Spleen (tissue), 11 donors: ENCODE results near the gene PFN1. TPM values are rescaled to one million over a fixed set of nuclear protein-coding genes. Genes with fewer than 3 reads are reported as not detected.
"Not testable (repeated sequence)": the region's sequence is repeated elsewhere in the genome, so short reads cannot be mapped to it uniquely, and the experiment has no call there.

ENCODE experiments used
- DNase-seq: peaks from one replicate; pipeline ENCODE4 v3.0.0-alpha.2; 2020
- H3K27ac ChIP-seq, 8 donors: fragments of 200-600 bp; sonication (generic) in 7 of 8; 1 replicate in 4 of 8; 2 replicates in 4 of 8; pipeline versions ENCODE4 v1.5.0 to v1.8.0; 2016 to 2021; ENCODE audit warnings: inconsistent platforms in 4 of 8, mild to moderate bottlenecking in 4 of 8, moderate library complexity in 1 of 8
- H3K27me3 ChIP-seq, 7 donors: fragments of 200-600 bp; sonication (generic) in 6 of 7; replicated peaks in 1 of 7; 1 replicate in 4 of 7; 2 replicates in 3 of 7; pipeline versions ENCODE4 v1.5.0 to v1.8.0; 2016 to 2021; ENCODE audit warnings: inconsistent platforms in 3 of 7, mild to moderate bottlenecking in 1 of 7
- H3K36me3 ChIP-seq, 6 donors: fragments of 200-600 bp; sonication (generic) in 5 of 6; 1 replicate in 4 of 6; 2 replicates in 2 of 6; pipeline versions ENCODE4 v1.5.0 to v1.8.0; 2016 to 2021; ENCODE audit warnings: inconsistent platforms in 2 of 6
- H3K4me1 ChIP-seq, 6 donors: fragments of 200-600 bp; sonication (generic) in 5 of 6; 1 replicate in 3 of 6; 2 replicates in 3 of 6; pipeline versions ENCODE4 v1.5.0 to v1.8.0; 2016 to 2021; ENCODE audit warnings: inconsistent platforms in 3 of 6
- H3K4me3 ChIP-seq, 8 donors: fragments of 200-600 bp; sonication (generic) in 7 of 8; 1 replicate in 4 of 8; 2 replicates in 4 of 8; pipeline versions ENCODE4 v1.5.0 to v1.8.0; 2016 to 2021; ENCODE audit warnings: inconsistent platforms in 4 of 8, mild to moderate bottlenecking in 4 of 8, moderate library complexity in 2 of 8
- H3K9me3 ChIP-seq, 8 donors: fragments of 200-600 bp; sonication (generic) in 7 of 8; 1 replicate in 4 of 8; 2 replicates in 4 of 8; pipeline versions ENCODE4 v1.5.0 to v1.8.0; 2016 to 2021; ENCODE audit warnings: inconsistent platforms in 4 of 8
- CTCF ChIP-seq, 11 experiments: fragments of 200-600 bp in 7 of 11; fragments of 450-650 bp in 4 of 11; sonication (generic) in 4 of 11; IDR thresholded peaks in 8 of 11; conservative IDR thresholded peaks in 3 of 11; 1 replicate in 7 of 11; 2 replicates in 4 of 11; pipeline versions ENCODE4 v1.4.0 to v1.8.0; 2016 to 2021; ENCODE audit warnings: antibody characterized with exemption in 11 of 11, inconsistent platforms in 4 of 11, mild to moderate bottlenecking in 1 of 11
- POLR2A ChIP-seq, 3 donors: fragments of 450-650 bp; IDR thresholded peaks; one replicate each; pipeline ENCODE4 v1.5.1; 2017; ENCODE audit warnings: antibody characterized with exemption in 3 of 3, mild to moderate bottlenecking in 1 of 3
- POLR2AphosphoS5 ChIP-seq, 3 donors: sonication (generic); formaldehyde crosslinking; IDR thresholded peaks; one replicate each; pipeline ENCODE4 v1.5.1; 2017; ENCODE audit warnings: antibody characterized with exemption in 3 of 3
- WGBS, 5 donors: extraction: QIAGEN DNeasy Blood & Tissue Kit in 3 of 5; methylation state at CpG; one replicate each; pipeline versions ENCODE4 v1.1.5 to v1.1.7; 2013 to 2018; 5-methylcytosine and 5-hydroxymethylcytosine counted together
- intact Hi-C: fragments of 100-400 bp; cut with DNase I; formaldehyde crosslinking; loops from one replicate; pipeline ENCODE4 v1.15.0; 2023; ENCODE audit warnings: low total_unique reads
- polyA plus RNA-seq, 3 donors: library from polyadenylated mRNA; stranded (reverse); fragments of 200-250 nt; gene quantifications; one replicate each; pipeline ENCODE4 v1.2.1, GENCODE V29; 2013
- total RNA-seq, 7 donors: library from RNA; depleted of rRNA in 3 of 7; stranded (reverse); fragments of >200 nt in 3 of 7; fragmentation: NEBNext Ultra II Directional in 4 of 7; extraction: Animal tissue kit (Norgen Biotek cat#: 25700) in 4 of 7; gene quantifications; one replicate each; pipeline versions ENCODE4 v1.1.0 to v1.2.1, GENCODE V29; 2016 to 2021
- donor health status: healthy with polysubstance abuse.
- donor health status: DM: no; HTN: no; CAD: no; lungs with moderate emphysema.
- donor health status: DM: no; HTN: no; CAD: no.
- donor health status: Bipolar disorder and iron deficiency.
- donor health status: healthy.
- donor health status: DM: no; HTN: no; CAD: no.
- donor health status: DM: yes; HTN: yes; CAD: no.

Gene PFN1
- total and polyA plus RNA-seq, 10 donors: 605 to 1,090 (median 843) TPM

- DNase-seq: no peak
- Histone ChIP-seq H3K36me3 (peaks cover 0 to 18% (median 5%) of the 10 kb centered on the region in 6 donors), H3K4me3 (no peak within 1 kb of the TSS), H3K27me3 (no peaks in the 10 kb centered on the region), H3K27ac (peak within 1 kb of the TSS in 2 of 8 donors; percentile 5 to 13), H3K4me1 (peaks cover 8 to 43% (median 16%) of the 10 kb centered on the region in 6 donors), H3K9me3 (no peaks in the 10 kb centered on the region)
- TF ChIP-seq CTCF (IDR thresholded peaks at IDR 0.05 in 8 of 11, conservative IDR thresholded peaks at IDR 0.05 in 3 of 11) (no peak), POLR2AphosphoS5 (IDR thresholded peaks at IDR 0.05) (no peak), POLR2A (IDR thresholded peaks at IDR 0.05) (no peak)
- 35 to 66% (median 41%) methylated on average over 14 of the region's 14 CpGs for WGBS, 5 donors
- intact Hi-C loops: loop anchor here (10.0 kb wide), 1 partner anchor 63 kb away; the partner anchor contains the start of genes INCA1 and KIF1C
These were observed 16.4 kb downstream of the PFN1 start, which contains the start of gene GP1BA for GRCh38 chr17:4931963-4932362. Gene GP1BA, plus strand, starts transcription at chr17:4932277. Its CDS starts 328 bp downstream, at chr17:4932605.

DNA sequence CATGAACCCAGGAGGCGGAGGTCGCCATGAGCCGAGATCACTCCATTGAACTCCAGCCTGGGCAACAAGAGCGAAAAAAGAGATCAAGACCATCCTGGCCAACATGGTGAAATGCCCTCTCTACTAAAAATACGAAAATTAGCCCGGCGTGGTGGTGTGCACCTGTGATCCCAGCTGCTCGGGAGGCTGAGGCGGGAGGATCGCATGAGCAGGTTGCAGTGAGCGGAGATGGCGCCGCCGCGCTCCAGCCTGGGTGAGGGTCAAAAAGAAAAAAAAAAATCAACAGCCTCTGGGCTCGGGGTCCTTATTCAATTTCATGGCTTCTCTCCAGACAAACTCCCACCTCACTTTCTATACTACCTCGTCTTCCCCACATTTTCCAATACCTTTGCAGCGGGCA lies 19.4 kb downstream of the PFN1 start:
- H3K36me3 ChIP-seq: peaks cover 0 to 4% (median 0%) of the 10 kb centered on the region in 6 donors
- peaks cover under 1 to 22% (median 8%) of the 10 kb centered on the region in 6 donors for H3K4me1 ChIP-seq
- 95 to 98% (median 97%) methylated on average over 18 of the region's 18 CpGs for WGBS, 5 donors
- H3K27ac ChIP-seq: no peak overlapping the region
- intact Hi-C loops: no loop called here
- H3K4me3 ChIP-seq: no peak overlapping the region
- H3K27me3 ChIP-seq: no peaks in the 10 kb centered on the region
- TF ChIP-seq POLR2A (IDR thresholded peaks at IDR 0.05) (no peak), POLR2AphosphoS5 (IDR thresholded peaks at IDR 0.05) (peak in 1 of 3 donors; percentile 23), CTCF (IDR thresholded peaks at IDR 0.05 in 8 of 11, conservative IDR thresholded peaks at IDR 0.05 in 3 of 11) (no peak)
- no peak for DNase-seq
- no peaks in the 10 kb centered on the region for H3K9me3 ChIP-seq

- WGBS, 5 donors: 84 to 92% (median 90%) methylated on average over 24 of the region's 24 CpGs
- H3K27me3 ChIP-seq, H3K27ac ChIP-seq, DNase-seq, H3K4me3 ChIP-seq, intact Hi-C loops, H3K9me3 ChIP-seq, H3K4me1 ChIP-seq, H3K36me3 ChIP-seq: not testable (repeated sequence)
These were observed 21.6 kb downstream of the PFN1 start for GRCh38 chr17:4926577-4927335.

DNA sequence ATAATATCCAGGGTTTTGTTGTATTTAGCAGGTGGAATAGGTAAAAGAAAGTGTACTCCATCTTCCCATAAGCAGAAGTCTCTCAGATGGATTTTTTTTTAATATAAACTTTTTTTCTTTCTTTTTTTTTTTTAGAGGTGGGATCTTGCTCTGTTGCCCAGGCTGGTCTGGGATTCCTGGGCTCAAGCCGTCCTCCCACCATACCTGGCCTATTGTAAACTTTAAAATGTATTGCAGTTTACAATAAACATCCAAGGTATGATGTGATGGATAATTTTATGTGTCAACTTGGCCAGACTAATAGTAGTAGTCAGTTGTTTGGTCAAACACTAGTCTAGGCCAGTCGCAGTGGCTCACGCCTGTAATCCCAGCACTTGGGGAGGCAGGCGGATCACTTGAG lies 27.0 kb downstream of the PFN1 start:
- H3K27ac ChIP-seq: no peak overlapping the region
- no peak overlapping the region for H3K4me3 ChIP-seq
- peaks cover 0 to 10% (median 0%) of the 10 kb centered on the region in 6 donors for H3K4me1 ChIP-seq
- 90 to 99% (median 95%) methylated on average over 4 of the region's 4 CpGs for WGBS, 5 donors
- intact Hi-C loops: no loop called here
- no peaks in the 10 kb centered on the region for H3K9me3 ChIP-seq
- no peak for DNase-seq
- H3K36me3 ChIP-seq: no peaks in the 10 kb centered on the region
- no peak for TF ChIP-seq POLR2A (IDR thresholded peaks at IDR 0.05)
- TF ChIP-seq POLR2AphosphoS5 (IDR thresholded peaks at IDR 0.05): no peak
- TF ChIP-seq CTCF (IDR thresholded peaks at IDR 0.05 in 8 of 11, conservative IDR thresholded peaks at IDR 0.05 in 3 of 11): no peak
- H3K27me3 ChIP-seq: no peaks in the 10 kb centered on the region
